NCI-H128 (cell line): Measurements from ENCODE around the gene GKAP1.
"Not testable (repeated sequence)": the region's sequence is repeated elsewhere in the genome, so short reads cannot be mapped to it uniquely, and the experiment has no call there.

Source experiments
- DNase-seq: peaks from one replicate; lab custom pipeline; 2025; ENCODE audit not compliant: unreplicated experiment; lab: John Stamatoyannopoulos, UW

The GKAP1 gene

GRCh38 chr9:83817356-83818278 lies at the start of gene GKAP1:
TSS of gene GKAP1 (minus strand) at chr9:83817769. CDS start at chr9:83806517, 11,252 bp downstream.
- peak; percentile 47 for DNase-seq

DNA sequence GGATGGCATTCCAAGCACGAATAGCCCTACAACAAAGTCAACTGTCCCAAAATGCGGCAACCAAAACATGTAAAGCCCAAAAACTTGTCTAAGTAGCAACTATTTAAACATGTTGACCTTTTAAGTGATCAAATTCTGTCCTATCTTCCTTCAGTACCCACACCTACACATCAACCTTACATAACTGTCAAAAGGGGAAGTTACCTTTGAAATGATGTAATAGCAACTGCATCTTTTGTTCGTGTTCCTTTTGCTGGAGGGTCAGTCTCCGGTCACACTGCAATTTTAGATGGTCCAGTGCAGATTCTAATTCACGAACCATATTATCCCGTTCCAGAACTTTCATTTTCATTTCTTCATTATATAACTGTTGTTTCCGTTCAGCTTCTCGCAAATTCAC lies 32.3 kb upstream of the GKAP1 start:
- not testable (repeated sequence) for DNase-seq

DNA sequence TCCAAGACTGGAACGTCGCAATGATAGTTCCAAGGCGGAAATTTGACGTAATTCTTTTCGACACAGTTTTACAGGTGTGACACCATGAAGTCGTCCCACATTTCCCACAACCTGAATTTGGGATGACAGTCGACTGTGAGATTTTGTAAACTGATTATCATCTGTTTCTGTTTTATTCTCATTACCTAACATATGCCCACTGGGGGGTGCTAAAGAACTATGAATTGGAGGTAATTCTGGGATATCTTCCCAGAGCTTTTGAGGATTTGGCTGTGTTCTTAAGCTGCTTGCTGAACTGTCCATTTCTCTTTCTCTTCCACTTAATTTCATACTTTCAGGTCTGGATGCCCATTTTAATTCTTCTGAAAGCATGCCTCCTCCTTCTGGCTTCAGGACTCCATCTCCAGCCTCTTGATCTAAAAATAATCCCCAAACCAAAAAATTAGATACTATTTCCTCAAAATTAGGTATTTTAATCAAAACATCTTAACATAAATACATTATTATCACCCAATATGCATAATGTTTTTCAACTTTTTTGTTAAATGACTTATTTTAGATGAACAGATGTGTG lies 19.6 kb upstream of the GKAP1 start:
- not testable (repeated sequence) for DNase-seq

- not testable (repeated sequence) for DNase-seq
These were observed 13.0 kb upstream of the GKAP1 start for GRCh38 chr9:83830426-83831071.

DNA sequence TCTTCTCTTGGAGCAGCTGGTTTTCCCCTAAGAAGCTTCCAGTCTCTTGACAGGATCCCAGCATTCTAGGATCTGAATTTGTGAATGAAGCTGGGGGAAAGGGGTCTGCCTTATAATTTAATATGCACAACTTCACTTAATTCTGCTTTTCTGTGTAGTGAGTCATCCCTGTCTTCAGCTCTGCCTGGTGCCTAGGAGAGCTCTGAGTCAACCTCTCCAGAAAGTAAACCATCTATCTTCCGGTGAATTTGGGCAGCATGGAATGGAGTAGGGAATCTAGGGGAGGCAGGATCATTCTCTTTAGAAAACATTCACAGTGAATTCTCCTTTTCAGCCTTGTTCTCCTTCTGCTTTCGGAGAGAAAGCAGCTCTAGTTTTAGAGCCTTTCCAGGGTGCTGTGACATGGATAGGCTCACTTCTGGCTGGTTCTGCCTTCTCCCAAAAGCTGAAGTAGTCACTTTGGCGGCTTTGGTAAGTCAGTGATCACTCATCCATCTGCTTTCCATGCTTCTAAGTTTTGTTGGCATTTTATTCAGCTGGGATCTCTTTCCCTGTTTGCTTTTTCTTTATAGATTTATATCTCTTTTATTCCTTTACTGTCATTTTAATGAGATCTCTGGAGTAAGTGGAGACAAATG lies 7.5 kb upstream of the GKAP1 start:
- DNase-seq: not testable (repeated sequence)

GRCh38 chr9:83817011-83817355 lies 586 bp downstream of the GKAP1 start:
- DNase-seq: not testable (repeated sequence)

- DNase-seq: not testable (repeated sequence)
These were observed 2.4 kb downstream of the GKAP1 start for GRCh38 chr9:83815120-83815519.

- not testable (repeated sequence) for DNase-seq
These were observed 8.4 kb downstream of the GKAP1 start for GRCh38 chr9:83809213-83809612.

DNA sequence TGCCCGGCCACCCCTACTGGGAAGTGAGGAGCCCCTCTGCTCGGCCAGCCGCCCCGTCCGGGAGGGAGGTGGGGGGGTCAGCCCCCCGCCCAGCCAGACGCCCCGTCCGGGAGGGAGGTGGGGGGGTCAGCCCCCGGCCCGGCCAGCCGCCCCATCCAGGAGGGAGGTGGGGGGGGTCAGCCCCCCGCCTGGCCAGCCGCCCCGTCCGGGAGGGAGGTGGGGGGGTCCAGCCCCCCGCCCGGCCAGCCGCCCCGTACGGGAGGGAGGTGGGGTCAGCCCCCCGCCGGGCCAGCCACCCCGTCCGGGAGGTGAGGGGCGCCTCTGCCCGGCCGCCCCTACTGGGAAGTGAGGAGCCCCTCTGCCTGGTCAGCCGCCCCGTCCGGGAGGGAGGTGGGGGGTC lies 13.1 kb downstream of the GKAP1 start:
- not testable (repeated sequence) for DNase-seq

- DNase-seq: not testable (repeated sequence)
These were observed 13.6 kb downstream of the GKAP1 start for GRCh38 chr9:83803941-83804340.

DNA sequence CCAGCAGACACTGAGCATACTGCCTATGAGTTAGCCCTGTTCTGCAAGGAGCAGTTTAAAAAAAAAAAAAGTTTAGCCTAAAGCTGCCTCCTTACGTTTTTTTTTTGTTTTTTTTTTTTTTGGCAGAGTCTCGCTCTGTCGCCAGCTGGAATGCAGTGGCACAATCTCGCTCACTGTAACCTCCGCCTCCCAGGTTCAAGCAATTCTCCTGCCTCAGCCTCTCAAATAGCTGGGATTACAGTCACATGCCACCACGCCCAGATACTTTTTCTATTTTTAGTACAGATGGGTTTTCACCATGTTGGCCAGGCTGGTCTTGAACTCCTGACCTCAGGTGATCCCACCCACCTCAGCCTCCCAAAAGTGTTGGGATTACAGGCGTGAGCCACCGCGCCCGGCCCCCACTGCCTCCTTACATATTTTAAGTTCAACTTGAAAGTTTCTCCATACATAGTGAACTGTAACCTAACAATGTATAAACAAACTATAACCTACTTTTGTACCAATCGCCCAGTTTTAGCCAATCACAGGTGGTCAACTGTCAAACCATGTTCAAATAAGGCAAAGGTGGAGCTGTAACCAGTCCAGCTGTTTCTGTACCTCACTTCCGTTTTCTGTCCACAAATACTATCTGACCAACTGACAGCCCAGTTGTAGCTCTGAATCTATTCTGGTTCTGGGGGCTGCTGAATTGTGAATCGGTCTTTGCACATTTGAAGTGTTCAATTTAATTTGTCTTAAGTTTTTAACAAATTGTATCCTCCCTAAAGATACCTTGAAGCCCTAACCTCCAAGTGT lies 17.1 kb downstream of the GKAP1 start:
- DNase-seq: no peak

GRCh38 chr9:83794051-83794450 lies 23.5 kb downstream of the GKAP1 start:
- no peak for DNase-seq

- no peak for DNase-seq
These were observed 24.8 kb downstream of the GKAP1 start for GRCh38 chr9:83792746-83793145.

DNA sequence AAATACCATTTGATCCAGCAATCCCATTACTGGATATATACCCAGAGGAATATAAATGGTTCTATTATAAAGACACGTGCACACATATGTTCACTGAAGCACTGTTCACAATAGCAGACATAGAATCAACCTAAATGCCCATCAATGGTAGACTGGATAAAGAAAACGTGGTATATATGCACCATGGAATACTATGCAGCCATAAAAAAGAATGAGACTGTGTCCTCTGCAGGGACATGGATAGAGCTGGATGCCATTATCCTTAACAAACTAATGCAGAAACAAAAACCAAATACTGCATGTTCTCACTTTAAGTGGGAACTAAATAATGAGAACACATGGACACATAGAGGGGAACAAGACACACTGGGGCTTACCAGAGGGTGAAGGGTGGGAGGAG lies 39.4 kb downstream of the GKAP1 start:
- no peak for DNase-seq

GRCh38 chr9:83775932-83776331 lies 41.6 kb downstream of the GKAP1 start:
- DNase-seq: no peak

DNA sequence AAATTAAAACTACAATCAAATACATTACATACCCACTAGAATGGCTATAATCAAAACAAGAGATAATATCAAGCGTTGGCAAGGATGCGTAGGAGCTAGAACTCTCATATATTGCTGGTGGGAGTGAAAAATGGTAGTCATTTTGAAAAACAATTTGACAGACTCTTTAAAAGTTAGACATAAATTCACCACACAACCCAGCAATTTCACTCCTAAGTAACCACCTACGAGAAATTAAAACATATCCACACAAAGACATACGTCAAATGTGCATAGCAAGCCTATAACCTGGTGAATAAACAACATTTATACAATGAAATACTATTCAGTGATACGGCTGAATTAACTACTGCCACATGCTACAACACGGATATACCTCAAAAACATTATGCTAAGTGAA lies 44.7 kb downstream of the GKAP1 start:
- no peak for DNase-seq

DNA sequence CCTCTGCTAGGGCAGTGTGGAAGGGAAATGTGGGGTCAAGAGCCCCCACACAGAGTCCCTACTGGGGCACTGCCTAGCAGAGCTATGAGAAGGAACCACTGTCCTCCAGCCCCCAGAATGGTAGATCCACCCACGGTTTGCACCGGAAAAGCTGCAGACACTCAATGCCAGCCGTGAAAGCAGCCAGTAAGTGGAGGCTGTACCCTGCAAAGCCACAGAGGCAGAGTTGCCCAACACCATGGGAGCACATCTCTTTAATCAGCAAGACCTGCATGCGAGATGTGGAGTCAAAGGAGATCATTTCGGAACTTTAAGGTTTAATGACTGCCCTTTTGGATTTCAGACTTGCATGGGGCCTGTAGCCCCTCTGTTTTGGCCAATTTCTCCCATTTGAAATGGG lies 52.2 kb downstream of the GKAP1 start:
- no peak for DNase-seq

GRCh38 chr9:83754383-83754977 lies 63.1 kb downstream of the GKAP1 start:
- no peak for DNase-seq

DNA sequence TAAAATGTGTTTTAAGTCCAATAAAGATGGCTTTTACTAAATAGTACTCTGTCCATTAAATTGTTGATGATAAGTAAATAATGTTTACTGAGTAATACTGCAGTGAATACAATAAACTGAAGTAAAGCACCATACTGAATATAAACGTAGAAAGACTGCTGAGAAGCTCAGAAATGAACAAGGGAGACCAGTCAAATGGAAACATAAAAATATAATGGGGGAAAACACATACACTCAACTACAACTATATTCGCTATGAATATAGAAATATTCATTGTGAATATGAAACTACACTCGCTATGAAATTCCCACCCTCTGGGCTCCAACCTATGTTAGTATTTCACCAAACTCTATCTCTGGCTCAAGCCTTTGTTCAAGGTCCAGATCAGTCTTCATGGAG lies 67.9 kb downstream of the GKAP1 start:
- DNase-seq: no peak

GRCh38 chr9:83744206-83744605 lies 73.4 kb downstream of the GKAP1 start:
- DNase-seq: no peak
